ENCODE measurements around the gene CDH16.
"Not testable (repeated sequence)": the region's sequence is repeated elsewhere in the genome, so short reads cannot be mapped to it uniquely, and the experiment has no call there.

Gene CDH16

GRCh38 chr16:66910175-66910940 is 8.3 kb downstream of the CDH16 start:
- no peak for FAIRE-seq

GRCh38 chr16:66908762-66909559 is 9.7 kb downstream of the CDH16 start:
- FAIRE-seq, result no peak

- FAIRE-seq, result no peak
These were observed 10.6 kb downstream of the CDH16 start for GRCh38 chr16:66908116-66908515.

GRCh38 chr16:66906916-66907836 is 11.5 kb downstream of the CDH16 start:
- FAIRE-seq, result no peak

GRCh38 chr16:66905633-66906539 is 12.8 kb downstream of the CDH16 start:
- FAIRE-seq, result no peak

GRCh38 chr16:66904846-66905632 is 13.6 kb downstream of the CDH16 start:
- FAIRE-seq, result no peak

GRCh38 chr16:66904428-66904845 is 14.2 kb downstream of the CDH16 start:
- no peak for FAIRE-seq

GRCh38 chr16:66903544-66904427 is 14.9 kb downstream of the CDH16 start:
- FAIRE-seq, result no peak

- no peak for FAIRE-seq
These were observed 15.8 kb downstream of the CDH16 start for GRCh38 chr16:66902648-66903543.

GRCh38 chr16:66901626-66902025 is 17.1 kb downstream of the CDH16 start:
- no peak for FAIRE-seq

- FAIRE-seq, result no peak
These were observed 17.8 kb downstream of the CDH16 start for GRCh38 chr16:66900721-66901441.

GRCh38 chr16:66899945-66900710 is 18.6 kb downstream of the CDH16 start:
- FAIRE-seq, result no peak

- no peak for FAIRE-seq
These were observed 19.3 kb downstream of the CDH16 start for GRCh38 chr16:66899310-66899944.

GRCh38 chr16:66898933-66899309 is 19.8 kb downstream of the CDH16 start:
- FAIRE-seq, result no peak

- no peak for FAIRE-seq
These were observed 20.5 kb downstream of the CDH16 start for GRCh38 chr16:66898207-66898606.

GRCh38 chr16:66896682-66897081 is 22.0 kb downstream of the CDH16 start:
- not testable (repeated sequence) for FAIRE-seq

- no peak for FAIRE-seq
These were observed 22.7 kb downstream of the CDH16 start for GRCh38 chr16:66895999-66896398.
